Urinary bladder (tissue), 4 donors: ENCODE data around the gene NAPA. TPM values are rescaled to one million over a fixed set of nuclear protein-coding genes. Genes with fewer than 3 reads are reported as not detected.

Source experiments
- DNase-seq: peaks from one replicate; pipeline ENCODE4 v3.0.0-alpha.2; 2015; ENCODE audit errors: extremely low spot score
- H3K27ac ChIP-seq: one replicate; pipeline ENCODE4 v1.5.1; 2013; ENCODE audit warnings: low read depth, mild to moderate bottlenecking, moderate library complexity
- H3K36me3 ChIP-seq: one replicate; pipeline ENCODE4 v1.6.1; 2013; ENCODE audit warnings: mild to moderate bottlenecking, moderate library complexity; ENCODE audit not compliant: insufficient read depth
- H3K4me1 ChIP-seq: one replicate; pipeline ENCODE4 v1.6.1; 2013; ENCODE audit warnings: mild to moderate bottlenecking, moderate library complexity; ENCODE audit not compliant: insufficient read depth
- H3K4me3 ChIP-seq: one replicate; pipeline ENCODE4 v1.5.1; 2013; ENCODE audit warnings: low read depth, low read length
- WGBS: extraction: QIAGEN DNeasy Blood & Tissue Kit; methylation state at CpG from one replicate; pipeline ENCODE4 v1.1.7; 2013; 5-methylcytosine and 5-hydroxymethylcytosine counted together
- polyA plus RNA-seq: library from polyadenylated mRNA; stranded (reverse); fragments of 200-250 nt; gene quantifications from one replicate; pipeline ENCODE4 v1.2.3, GENCODE V29; 2013
- total RNA-seq: library from RNA; depleted of rRNA; stranded (reverse); fragments of >200 nt; gene quantifications from one replicate; pipeline ENCODE4 v1.2.3, GENCODE V29; 2014
- donor health status: healthy with polysubstance abuse.
- donor health status: healthy.

Gene NAPA
- total and polyA plus RNA-seq, 2 donors: 33.4 to 107 TPM

DNA sequence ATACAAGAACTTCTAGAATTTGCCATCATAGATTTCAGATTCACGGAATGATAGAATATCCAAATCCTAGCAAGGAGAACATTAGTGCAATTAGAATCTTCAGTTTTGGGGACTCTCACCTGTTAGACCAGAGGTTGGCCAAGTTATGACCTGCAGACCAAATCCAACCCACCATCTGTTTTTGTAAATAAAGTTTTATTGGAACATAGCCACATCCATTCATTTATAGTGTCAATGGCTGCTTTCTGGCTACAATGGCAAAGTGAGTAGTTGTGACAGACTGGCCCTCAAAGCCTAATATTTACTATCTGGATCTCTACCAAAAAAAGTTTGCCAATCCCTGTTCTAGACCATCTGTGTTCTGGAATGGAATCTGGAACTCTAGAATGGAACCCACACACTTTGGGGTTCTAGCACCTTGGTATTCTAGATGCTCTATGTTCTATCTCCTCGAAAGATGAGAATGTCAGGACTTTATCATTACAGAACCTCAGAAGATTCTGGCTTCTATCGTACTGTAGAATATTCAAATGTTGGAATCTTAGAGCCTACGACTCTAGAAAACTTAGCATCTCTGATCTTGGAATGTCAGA, 33.3 kb downstream of the NAPA start:
- Histone ChIP-seq H3K27ac (no peak overlapping the region), H3K4me1 (no peaks in the 10 kb centered on the region), H3K36me3 (no peaks in the 10 kb centered on the region), H3K4me3 (no peak overlapping the region)
- 97% methylated on average over 4 of the region's 4 CpGs for WGBS
- no peak for DNase-seq

DNA sequence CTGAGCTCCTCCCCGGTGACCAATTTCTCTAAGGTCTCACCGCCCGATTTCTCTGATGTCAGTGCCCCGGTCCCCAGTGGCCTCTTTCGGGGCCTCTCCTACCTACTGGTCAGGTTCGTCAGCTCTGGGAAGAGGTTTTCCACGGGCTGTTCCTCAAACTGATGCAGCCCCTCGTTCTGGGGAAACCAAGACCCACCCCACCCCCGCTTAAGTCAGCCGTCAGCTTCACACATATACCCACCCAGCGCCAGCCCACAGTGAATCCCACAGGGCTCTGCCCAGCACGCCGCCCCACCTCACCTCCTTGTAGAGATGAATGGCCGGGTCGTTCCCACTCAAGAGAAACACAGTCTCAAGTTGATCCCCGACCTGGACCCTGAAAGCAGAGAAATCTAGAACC, 34.2 kb downstream of the NAPA start:
- Histone ChIP-seq H3K4me1 (no peaks in the 10 kb centered on the region), H3K4me3 (no peak overlapping the region), H3K27ac (no peak overlapping the region), H3K36me3 (no peaks in the 10 kb centered on the region)
- 83% methylated on average over 16 of the region's 16 CpGs for WGBS
- DNase-seq: no peak

DNA sequence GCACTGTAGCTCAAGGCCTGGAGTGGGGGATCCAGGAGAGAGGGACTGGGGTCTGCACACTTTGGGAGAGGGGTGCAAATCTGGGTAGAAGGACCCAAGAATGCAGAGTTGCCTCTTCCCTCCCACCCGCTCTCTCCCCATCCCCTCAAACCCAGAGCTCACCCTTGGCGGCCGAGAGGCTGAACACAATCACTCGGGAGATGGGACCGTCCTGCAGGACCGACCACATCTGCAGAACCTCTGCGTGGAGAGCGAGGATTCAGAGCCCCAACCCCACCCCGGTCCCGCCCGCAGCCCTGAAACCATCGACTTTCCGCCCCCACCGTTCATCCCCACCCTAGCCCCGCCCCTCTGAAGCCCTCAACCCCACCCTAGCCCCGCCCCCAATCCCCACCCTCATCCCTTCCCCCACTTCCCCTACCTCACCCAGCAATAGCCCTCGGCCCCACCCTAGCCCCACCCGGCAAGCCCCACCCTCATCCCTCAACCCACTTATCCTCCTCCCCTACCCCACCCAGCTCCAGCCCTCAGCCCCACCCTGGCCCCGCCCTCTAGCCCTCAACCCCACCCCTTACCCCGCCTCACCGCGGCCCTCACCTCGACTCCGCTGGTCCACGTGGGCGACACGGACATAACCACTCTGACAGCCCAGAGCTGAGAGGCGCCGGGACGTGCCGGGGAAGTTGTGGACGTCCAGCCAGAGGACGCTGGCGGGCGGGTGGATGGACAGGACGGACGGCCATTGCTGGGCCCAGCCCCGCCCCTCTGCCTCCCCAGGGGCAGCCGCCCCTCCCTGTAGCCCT, 35.0 kb downstream of the NAPA start:
- 11% methylated on average over 39 of the region's 39 CpGs for WGBS
- DNase-seq: no peak
- no peak overlapping the region for H3K4me3 ChIP-seq
- H3K36me3 ChIP-seq: no peaks in the 10 kb centered on the region
- H3K27ac ChIP-seq: no peak overlapping the region
- H3K4me1 ChIP-seq: no peaks in the 10 kb centered on the region

DNA sequence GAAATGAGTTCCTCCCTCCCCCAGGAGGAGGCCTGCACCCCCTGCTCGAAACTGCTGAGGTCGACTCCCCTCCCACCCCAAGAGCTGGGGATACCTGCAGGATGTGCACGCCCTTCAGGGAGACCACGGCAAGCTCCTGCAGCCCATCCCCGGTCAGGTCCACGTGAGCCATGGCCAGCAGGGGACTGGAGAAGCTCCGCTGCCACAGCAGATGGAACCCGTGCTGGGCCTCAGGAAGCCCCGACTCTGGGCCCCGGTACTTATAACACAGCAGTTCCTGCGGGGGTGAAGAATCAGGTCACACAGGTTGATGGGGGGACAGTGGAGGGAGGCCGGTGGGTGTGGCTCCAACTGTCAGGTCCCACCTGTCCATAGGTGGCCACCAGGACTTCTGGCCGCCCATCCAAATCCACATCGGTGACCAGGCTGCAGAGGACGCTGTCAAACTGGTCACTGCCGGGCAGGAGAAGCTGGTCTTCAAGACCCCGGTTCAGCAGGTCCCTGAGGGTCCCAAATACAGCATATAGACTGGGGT, 38.4 kb downstream of the NAPA start:
- Histone ChIP-seq H3K4me1 (no peaks in the 10 kb centered on the region), H3K36me3 (no peaks in the 10 kb centered on the region), H3K4me3 (no peak overlapping the region), H3K27ac (no peak overlapping the region)
- whole genome bisulfite sequencing: 89% methylated on average over 17 of the region's 17 CpGs
- DNase-seq: no peak

DNA sequence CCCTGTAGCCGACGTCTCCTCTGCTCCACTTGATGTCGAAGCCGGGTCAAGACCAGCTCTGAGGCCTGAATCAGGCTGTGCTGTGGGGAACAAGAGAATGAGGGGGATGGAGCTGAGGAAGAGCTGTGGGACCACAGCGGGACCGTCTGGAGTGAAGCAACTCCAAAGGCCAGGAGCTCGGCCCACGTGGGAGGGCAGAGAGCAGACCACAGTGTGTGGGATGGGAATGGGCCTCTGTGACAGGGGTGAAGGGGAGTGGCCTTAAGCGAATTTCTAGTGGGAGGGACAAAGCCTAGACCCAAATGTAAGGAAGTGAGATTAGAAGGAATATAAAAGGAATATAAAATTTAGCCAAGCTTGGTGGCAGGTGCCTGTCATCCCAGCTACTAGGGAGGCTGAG, 39.4 kb downstream of the NAPA start:
- Histone ChIP-seq H3K27ac (no peak overlapping the region), H3K36me3 (no peaks in the 10 kb centered on the region), H3K4me1 (no peaks in the 10 kb centered on the region), H3K4me3 (no peak overlapping the region)
- WGBS: 80% methylated on average over 9 of the region's 9 CpGs
- no peak for DNase-seq

DNA sequence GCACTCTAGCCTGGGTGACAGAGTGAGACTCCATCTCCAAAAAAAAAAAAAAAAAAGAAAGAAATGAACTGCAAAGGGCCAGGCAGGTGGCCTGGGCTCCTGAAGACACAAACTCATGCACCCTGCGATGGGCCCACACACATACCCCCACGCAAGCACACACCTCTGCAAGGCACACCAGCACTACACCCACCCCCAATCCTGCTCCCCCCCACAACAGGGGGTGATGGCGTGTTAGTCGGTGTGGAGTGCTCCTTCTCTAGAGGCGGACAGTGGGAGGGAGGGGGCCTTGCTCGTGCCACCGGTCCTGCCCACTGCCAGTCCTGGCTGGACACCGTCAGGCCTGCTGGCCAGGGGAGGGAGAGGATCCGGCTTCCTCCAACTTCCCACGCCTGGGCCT, 41.5 kb downstream of the NAPA start:
- DNase-seq: no peak
- WGBS: 69% methylated on average over 10 of the region's 10 CpGs
- H3K36me3 ChIP-seq: no peaks in the 10 kb centered on the region

DNA sequence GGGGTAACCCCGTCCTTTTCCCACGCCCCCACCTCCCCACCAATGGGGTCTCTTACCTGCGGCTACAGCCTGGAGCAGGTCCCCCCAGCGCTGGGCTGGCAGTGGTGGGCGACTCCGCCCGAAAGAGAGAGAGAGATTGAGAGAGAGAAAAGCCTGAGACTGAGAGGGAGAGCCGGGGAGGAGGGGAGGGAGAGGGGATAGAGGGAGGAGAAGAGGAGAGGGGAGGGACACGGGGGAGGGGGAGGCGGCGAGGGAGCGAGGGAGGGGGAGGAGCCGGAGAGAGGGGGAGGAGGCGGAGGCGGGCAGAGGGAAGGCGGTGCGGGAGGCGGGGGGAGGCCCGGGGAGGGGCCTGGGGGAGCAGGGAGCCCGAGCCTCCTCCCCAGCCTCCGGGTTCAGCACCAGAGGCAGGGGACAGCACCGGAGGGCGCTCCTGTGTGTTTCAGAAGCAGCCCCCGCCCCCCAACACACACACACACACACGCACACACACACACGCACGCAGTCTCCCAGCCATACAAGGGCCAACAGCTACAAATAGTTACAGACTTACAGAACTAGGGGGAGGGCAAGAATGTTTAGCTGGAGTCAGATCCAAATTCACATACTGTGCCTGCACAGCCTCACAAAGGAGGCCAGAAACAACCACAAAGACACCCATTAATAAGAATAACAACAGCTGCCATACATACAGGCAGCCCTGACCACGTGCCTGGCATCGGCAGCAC, 43.0 kb downstream of the NAPA start, which contains the start of gene SLC8A2:
SLC8A2 (minus strand) TSS at position 161 of the 725 bp plus-strand sequence. CDS start 5,490 bp downstream, outside the sequence.
- no peaks in the 10 kb centered on the region for H3K36me3 ChIP-seq
- no peaks in the 10 kb centered on the region for H3K4me1 ChIP-seq
- WGBS: 3% methylated on average over 27 of the region's 29 CpGs
- H3K27ac ChIP-seq: no peak within 1 kb of the TSS
- DNase-seq: peak; percentile 62
- H3K4me3 ChIP-seq: no peak within 1 kb of the TSS

More for the DNA sequence above, 41.5 kb downstream of the NAPA start:
- Histone ChIP-seq H3K4me3 (no peak overlapping the region), H3K27ac (no peak overlapping the region), H3K4me1 (no peaks in the 10 kb centered on the region)

DNA sequence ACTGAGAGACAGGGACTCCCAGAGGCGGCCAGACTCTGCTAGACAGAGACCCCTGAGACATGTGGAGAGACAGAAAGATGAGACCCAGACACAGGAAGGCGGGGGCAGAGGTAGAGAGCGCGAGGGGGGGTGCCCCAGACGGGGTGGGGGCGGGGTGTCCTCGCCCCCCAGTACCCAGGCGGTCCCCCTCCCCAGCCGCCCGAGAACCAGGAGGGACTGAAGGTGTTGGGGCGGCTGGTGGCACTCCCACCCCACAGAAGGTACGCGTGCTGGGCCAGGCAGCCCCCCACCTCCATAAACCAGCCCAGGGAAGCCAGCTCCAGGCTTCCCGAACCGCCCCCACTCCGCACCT, 43.5 kb downstream of the NAPA start:
- no peaks in the 10 kb centered on the region for H3K36me3 ChIP-seq
- H3K27ac ChIP-seq: no peak overlapping the region
- no peak for DNase-seq
- H3K4me3 ChIP-seq: no peak overlapping the region
- whole genome bisulfite sequencing: 2% methylated on average over 16 of the region's 16 CpGs
- no peaks in the 10 kb centered on the region for H3K4me1 ChIP-seq

DNA sequence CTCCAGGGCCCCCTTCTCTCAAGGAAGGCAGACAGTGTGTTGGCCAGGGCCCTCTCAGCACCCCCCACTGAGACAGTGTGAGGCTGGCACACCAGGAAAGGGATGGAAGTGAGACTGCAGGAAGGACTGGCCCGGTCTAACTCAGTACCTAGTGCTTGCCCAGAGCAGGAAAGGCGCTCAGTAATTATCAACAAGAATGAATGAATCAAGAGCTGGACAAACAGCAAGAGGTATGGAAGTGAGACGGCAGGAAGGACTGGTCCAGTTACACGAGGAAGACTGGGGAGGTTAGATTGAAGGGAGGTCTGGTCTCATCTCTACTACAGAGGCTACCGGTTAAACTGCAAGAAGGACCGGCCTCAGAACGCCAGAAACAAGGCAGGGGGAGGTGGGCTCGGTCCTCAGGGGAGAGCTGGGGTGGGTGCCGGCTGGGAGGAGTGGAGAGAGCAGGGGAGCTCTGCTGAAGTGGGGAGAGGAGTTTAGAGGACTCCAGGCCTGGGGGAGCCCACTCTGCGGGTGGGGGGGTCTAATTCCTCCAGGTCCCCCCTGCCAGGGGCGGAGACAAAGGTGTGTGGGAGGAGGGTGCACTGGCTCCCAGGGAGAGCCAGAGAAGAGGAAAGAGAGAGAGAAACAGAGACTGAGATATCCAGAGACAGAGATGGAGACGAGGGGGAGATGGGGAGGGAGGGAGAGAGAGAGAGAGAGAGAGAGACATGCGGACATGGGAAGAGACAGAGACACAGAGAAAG, 44.2 kb downstream of the NAPA start:
- no peaks in the 10 kb centered on the region for H3K36me3 ChIP-seq
- H3K4me3 ChIP-seq: no peak overlapping the region
- no peak for DNase-seq
- 26% methylated on average over 13 of the region's 13 CpGs for WGBS
- H3K27ac ChIP-seq: no peak overlapping the region
- H3K4me1 ChIP-seq: no peaks in the 10 kb centered on the region

DNA sequence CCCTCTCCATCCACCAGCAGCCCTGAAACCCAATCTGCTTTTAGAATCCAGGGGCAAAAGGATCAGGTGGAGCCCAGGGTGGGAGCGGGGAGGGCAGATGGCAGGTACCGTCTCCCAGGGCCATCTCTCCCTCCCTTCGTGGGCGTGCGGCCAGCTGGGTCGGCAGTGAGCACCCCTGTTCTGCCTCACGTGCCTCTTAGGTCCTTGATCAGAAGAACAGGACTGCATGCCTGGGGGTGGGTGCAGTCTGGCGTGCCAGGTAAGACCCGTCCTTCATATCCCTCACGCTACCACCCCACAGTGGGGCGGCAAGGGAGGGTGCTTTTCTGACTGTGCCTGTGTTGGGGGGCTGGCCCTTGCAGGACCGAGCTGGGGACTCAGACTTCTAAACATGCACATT, 45.1 kb downstream of the NAPA start:
- no peaks in the 10 kb centered on the region for H3K36me3 ChIP-seq
- H3K4me3 ChIP-seq: no peak overlapping the region
- no peak overlapping the region for H3K27ac ChIP-seq
- DNase-seq: no peak
- H3K4me1 ChIP-seq: no peaks in the 10 kb centered on the region
- WGBS: 14% methylated on average over 12 of the region's 12 CpGs

DNA sequence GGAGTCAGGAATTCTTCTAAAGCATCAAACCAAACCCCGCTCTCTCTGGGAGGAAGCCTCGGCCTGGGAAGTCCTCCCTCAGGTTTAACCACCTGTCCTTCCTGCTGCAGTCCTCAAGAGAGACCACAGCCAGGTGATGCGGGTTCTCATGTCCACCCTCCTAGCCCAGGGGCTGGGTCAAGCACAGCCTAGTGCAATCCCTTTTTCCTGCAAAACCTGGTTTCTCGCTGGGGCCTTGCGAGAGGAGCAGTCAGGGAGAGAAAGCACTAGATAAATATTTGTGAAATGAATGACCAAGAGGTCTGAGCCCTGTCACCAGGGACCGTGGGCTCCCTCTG, 45.5 kb downstream of the NAPA start:
- no peak overlapping the region for H3K27ac ChIP-seq
- no peaks in the 10 kb centered on the region for H3K4me1 ChIP-seq
- H3K36me3 ChIP-seq: no peaks in the 10 kb centered on the region
- no peak overlapping the region for H3K4me3 ChIP-seq
- 14% methylated on average over 6 of the region's 6 CpGs for WGBS
- DNase-seq: no peak

DNA sequence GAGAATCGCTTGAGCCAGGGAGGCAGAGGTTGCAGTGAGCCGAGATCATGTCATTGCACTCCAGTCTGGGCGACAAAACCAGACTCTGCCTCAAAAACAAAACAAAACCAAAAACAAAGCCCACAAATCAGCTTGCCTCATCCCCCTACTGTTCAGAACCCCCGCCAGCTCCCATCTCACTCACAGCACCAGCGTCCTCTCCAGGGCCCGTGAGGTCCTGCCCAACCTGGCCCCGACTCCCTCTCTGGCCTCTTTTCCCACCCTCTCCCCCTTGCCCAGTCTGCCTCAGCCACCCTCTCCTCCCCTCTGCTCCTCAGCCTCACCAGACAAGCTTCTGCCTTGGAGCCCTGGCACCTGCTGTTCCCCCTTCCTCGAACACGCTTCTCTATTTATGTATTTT, 46.9 kb downstream of the NAPA start:
- no peaks in the 10 kb centered on the region for H3K4me1 ChIP-seq
- no peak for DNase-seq
- WGBS: 47% methylated on average over 9 of the region's 9 CpGs
- no peak overlapping the region for H3K27ac ChIP-seq
- H3K36me3 ChIP-seq: no peaks in the 10 kb centered on the region
- H3K4me3 ChIP-seq: no peak overlapping the region

DNA sequence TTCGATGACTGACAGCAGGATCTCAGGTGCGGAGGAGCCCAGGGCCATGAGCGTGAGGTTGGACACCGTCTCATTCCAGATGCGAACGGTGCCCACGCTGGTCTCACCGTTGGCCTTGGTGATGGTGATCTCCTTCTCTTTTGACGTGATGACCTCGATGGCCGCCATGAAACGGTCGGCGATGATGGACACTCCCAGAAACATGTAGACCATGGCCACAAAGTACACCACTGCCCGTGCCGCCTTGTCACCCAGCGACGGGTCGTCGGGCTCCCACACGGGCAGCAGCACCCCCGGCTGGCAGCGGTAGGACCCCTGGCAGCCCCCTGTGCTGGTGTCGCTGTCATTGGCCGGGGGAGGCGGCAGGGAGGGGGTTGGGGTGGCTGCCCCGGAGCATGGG, 48.9 kb downstream of the NAPA start:
- no peak for DNase-seq
- no peak overlapping the region for H3K27ac ChIP-seq
- 87% methylated on average over 27 of the region's 27 CpGs for WGBS
- no peak overlapping the region for H3K4me3 ChIP-seq
- no peaks in the 10 kb centered on the region for H3K4me1 ChIP-seq
- no peaks in the 10 kb centered on the region for H3K36me3 ChIP-seq
